ENCODE data around the gene MRTFA. TPM values are rescaled to one million over a fixed set of nuclear protein-coding genes. Genes with fewer than 3 reads are reported as not detected.

MRTFA gene
- total and polyA plus RNA-seq, 2 of the 13 experiments (the other 11 are each of a cell fraction or from before 2014, with no cell fraction given), result 2.4 to 8.2 TPM

GRCh38 chr22:40406063-40406890, 230.2 kb downstream of the MRTFA start (continued):
- TF ChIP-seq U2AF1 (optimal IDR thresholded peaks at IDR 0.05; ENCODE audit: low read depth, low read length) (no peak), RBM39 (IDR thresholded peaks at IDR 0.05; ENCODE audit: low read depth, low read length, poor library complexity, severe bottlenecking) (no peak), TEAD3 (CRISPR knock-in tag; optimal IDR thresholded peaks at IDR 0.05; ENCODE audit: borderline replicate concordance) (no peak), MATR3 (CRISPR knock-in tag; IDR thresholded peaks at IDR 0.05) (no peak), ZNF3 (CRISPR knock-in tag; IDR thresholded peaks at IDR 0.05) (no peak), ZBTB33 (CRISPR knock-in tag; IDR thresholded peaks at IDR 0.05) (no peak), ZNF512B (CRISPR knock-in tag; IDR thresholded peaks at IDR 0.05; ENCODE audit: borderline replicate concordance) (no peak)

All from HepG2 (cell line).